HL-60 (cell line): ENCODE results near the gene RAMP3.
"Not testable (repeated sequence)": the region's sequence is repeated elsewhere in the genome, so short reads cannot be mapped to it uniquely, and the experiment has no call there.

ENCODE experiments used
- DNase-seq, 2 experiments: peaks; one replicate each; pipeline ENCODE4 v3.0.0-alpha.2; 2010 to 2020; ENCODE audit warnings: low read depth in 1 of 2, low spot score in 1 of 2
- H3K27ac ChIP-seq: fragments of 250-450 bp; sonication (Bioruptor Pico); replicated peaks from 2 replicates; pipeline ENCODE4 v1.5.1; 2020; ENCODE audit warnings: mild to moderate bottlenecking, moderate library complexity
- H3K27me3 ChIP-seq: fragments of 250-450 bp; sonication (Bioruptor Pico); 2 replicates; pipeline ENCODE4 v1.5.1; 2021; ENCODE audit warnings: mild to moderate bottlenecking, moderate library complexity; ENCODE audit not compliant: insufficient read depth, poor library complexity, severe bottlenecking
- H3K4me3 ChIP-seq: replicated peaks from 2 replicates; pipeline ENCODE4 v1.5.1; 2011; ENCODE audit warnings: mild to moderate bottlenecking, control low read depth, low read length; ENCODE audit not compliant: insufficient read depth
- CTCF ChIP-seq: IDR thresholded peaks from one replicate; pipeline ENCODE4 v1.5.1; 2011; ENCODE audit warnings: low read length, control low read depth, inconsistent platforms; ENCODE audit not compliant: insufficient read depth
- GABPA ChIP-seq: IDR thresholded peaks from 2 replicates; pipeline ENCODE4 v1.6.1; 2012; ENCODE audit warnings: low read depth
- POLR2AphosphoS5 ChIP-seq: IDR thresholded peaks from 2 replicates; pipeline ENCODE4 v1.6.1; 2012; ENCODE audit warnings: low read depth
- REST ChIP-seq: IDR thresholded peaks from 2 replicates; pipeline ENCODE4 v1.6.1; 2012; ENCODE audit warnings: low read depth; ENCODE audit not compliant: insufficient replicate concordance
- SPI1 ChIP-seq: IDR thresholded peaks from 2 replicates; pipeline ENCODE4 v1.6.1; 2012; ENCODE audit warnings: low read depth, mild to moderate bottlenecking, borderline replicate concordance

The RAMP3 gene

GRCh38 chr7:45151967-45152366 lies 5.6 kb upstream of the RAMP3 start:
- TF ChIP-seq CTCF, result no peak
- no peak for TF ChIP-seq REST
- no peak for TF ChIP-seq POLR2AphosphoS5
- no peak for TF ChIP-seq SPI1
- TF ChIP-seq GABPA, result no peak
- Histone ChIP-seq H3K27me3 (peaks cover 6% of the 10 kb centered on the region), H3K27ac (no peak overlapping the region), H3K4me3 (no peak overlapping the region)
- DNase-seq, result no peak

GRCh38 chr7:45153233-45153632 lies 4.4 kb upstream of the RAMP3 start:
- TF ChIP-seq GABPA (no peak), CTCF (no peak), REST (no peak), SPI1 (no peak), POLR2AphosphoS5 (no peak)
- Histone ChIP-seq H3K4me3 (no peak overlapping the region), H3K27me3 (peaks cover 16% of the 10 kb centered on the region), H3K27ac (no peak overlapping the region)
- no peak for DNase-seq

- H3K27ac ChIP-seq, H3K4me3 ChIP-seq, DNase-seq: not testable (repeated sequence)
- peaks cover 18% of the 10 kb centered on the region for H3K27me3 ChIP-seq
Measured at GRCh38 chr7:45153861-45154260, 3.7 kb upstream of the RAMP3 start.

GRCh38 chr7:45155357-45155900 lies 2.2 kb upstream of the RAMP3 start:
- Histone ChIP-seq H3K27me3 (peaks cover 18% of the 10 kb centered on the region), H3K4me3 (no peak overlapping the region), H3K27ac (no peak overlapping the region)
- TF ChIP-seq SPI1, result no peak
- no peak for TF ChIP-seq GABPA
- TF ChIP-seq REST, result no peak
- no peak for TF ChIP-seq CTCF
- no peak for TF ChIP-seq POLR2AphosphoS5
- no peak for DNase-seq
